ENCODE results near the gene COL27A1.

- TF ChIP-seq EP300 (IDR thresholded peaks at IDR 0.05; ENCODE audit: low read depth) = no peak
- no peak for TF ChIP-seq POLR2A (IDR thresholded peaks at IDR 0.05)
- no peak for TF ChIP-seq CTCF (IDR thresholded peaks at IDR 0.05)
These were observed 76.5 kb downstream of the COL27A1 start for GRCh38 chr9:114231719-114232449.

All from transverse colon (tissue), 3 donors.